Panc1 (cell line): ENCODE data around the gene OMA1.

Source experiments
- CTCF ChIP-seq: fragments of 450-650 bp; IDR thresholded peaks from 2 replicates; pipeline ENCODE4 v1.5.1; 2017; ENCODE audit warnings: mild to moderate bottlenecking
- POLR2AphosphoS5 ChIP-seq: IDR thresholded peaks from 2 replicates; pipeline ENCODE4 v1.6.1; 2012; ENCODE audit warnings: mild to moderate bottlenecking, low read depth, low read length, moderate library complexity
- REST ChIP-seq, 2 experiments: IDR thresholded peaks; 2 replicates each; pipeline ENCODE4 v1.6.1; 2011 to 2012; ENCODE audit warnings: low read depth in 2 of 2, control low read depth in 1 of 2, low read length in 1 of 2, mild to moderate bottlenecking in 1 of 2, moderate library complexity in 1 of 2; ENCODE audit not compliant: insufficient read depth in 1 of 2
- SIN3A ChIP-seq: IDR thresholded peaks from 2 replicates; pipeline ENCODE4 v1.6.1; 2012; ENCODE audit warnings: low read depth, mild to moderate bottlenecking, low read length, moderate library complexity, borderline replicate concordance; ENCODE audit not compliant: insufficient read depth
- TCF7L2 ChIP-seq: IDR thresholded peaks from 2 replicates; pipeline ENCODE4 v1.6.1; 2011; ENCODE audit warnings: mild to moderate bottlenecking, low read depth, low read length, inconsistent platforms

GRCh38 chr1:58513956-58514355 lies 32.6 kb downstream of the OMA1 start:
- TF ChIP-seq POLR2AphosphoS5 (no peak), CTCF (no peak), TCF7L2 (no peak), REST (IDR thresholded peaks at IDR 0.05; ENCODE audit: insufficient read depth in 1 of 2, low read depth in 2 of 2, low read length in 1 of 2) (no peak), SIN3A (no peak)
